Dedifferentiated amniotic fluid mesenchymal stem cell (primary cell): ENCODE results near the gene ZNF385B.
"Not testable (repeated sequence)": the region's sequence is repeated elsewhere in the genome, so short reads cannot be mapped to it uniquely, and the experiment has no call there.

Source experiments
- DNase-seq: peaks from one replicate; pipeline ENCODE4 v3.0.0-alpha.2; 2016; ENCODE audit errors: extremely low spot score

Gene ZNF385B

GRCh38 chr2:179802051-179802882 lies 59.1 kb downstream of the ZNF385B start:
- no peak for DNase-seq

DNA sequence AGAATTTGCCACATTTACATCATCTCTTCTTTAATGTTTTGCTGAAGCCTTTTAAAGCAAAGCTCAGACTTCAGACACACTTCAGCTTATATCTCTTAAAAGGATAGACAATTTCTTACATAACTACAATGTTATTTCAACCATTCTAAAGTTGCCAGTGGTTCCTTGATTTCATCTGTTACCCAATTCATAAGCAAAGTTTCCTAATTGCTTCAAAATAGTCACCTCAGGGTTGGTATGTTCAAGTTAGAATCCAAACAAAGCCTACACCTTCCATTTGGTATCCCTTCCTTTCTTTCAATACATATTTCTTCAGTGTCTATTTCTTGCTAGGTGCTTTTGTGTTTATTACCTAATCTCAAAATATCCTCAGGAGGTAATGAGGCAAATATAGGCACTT lies 60.6 kb downstream of the ZNF385B start:
- no peak for DNase-seq

- no peak for DNase-seq
Measured at GRCh38 chr2:179796213-179797007, 65.0 kb downstream of the ZNF385B start.

DNA sequence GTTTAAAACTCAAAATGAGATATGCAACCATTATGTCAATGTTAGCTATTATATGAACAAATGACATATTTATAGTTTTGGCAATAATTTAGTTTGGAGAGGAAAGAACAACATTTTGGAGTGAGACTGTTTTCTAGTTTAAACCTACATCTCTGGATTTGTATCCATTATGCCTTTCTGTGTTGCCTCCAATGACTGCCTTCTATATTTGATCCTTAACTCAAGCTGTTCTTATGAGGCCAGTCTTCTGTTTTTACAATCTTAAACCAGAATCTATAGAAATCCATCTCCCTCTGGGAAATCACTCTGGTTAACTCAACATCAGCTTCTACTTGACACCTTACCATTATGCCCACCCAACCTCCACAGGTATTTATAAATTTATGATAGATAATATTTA lies 67.5 kb downstream of the ZNF385B start:
- DNase-seq: no peak

GRCh38 chr2:179793238-179793637 lies 68.2 kb downstream of the ZNF385B start:
- no peak for DNase-seq

DNA sequence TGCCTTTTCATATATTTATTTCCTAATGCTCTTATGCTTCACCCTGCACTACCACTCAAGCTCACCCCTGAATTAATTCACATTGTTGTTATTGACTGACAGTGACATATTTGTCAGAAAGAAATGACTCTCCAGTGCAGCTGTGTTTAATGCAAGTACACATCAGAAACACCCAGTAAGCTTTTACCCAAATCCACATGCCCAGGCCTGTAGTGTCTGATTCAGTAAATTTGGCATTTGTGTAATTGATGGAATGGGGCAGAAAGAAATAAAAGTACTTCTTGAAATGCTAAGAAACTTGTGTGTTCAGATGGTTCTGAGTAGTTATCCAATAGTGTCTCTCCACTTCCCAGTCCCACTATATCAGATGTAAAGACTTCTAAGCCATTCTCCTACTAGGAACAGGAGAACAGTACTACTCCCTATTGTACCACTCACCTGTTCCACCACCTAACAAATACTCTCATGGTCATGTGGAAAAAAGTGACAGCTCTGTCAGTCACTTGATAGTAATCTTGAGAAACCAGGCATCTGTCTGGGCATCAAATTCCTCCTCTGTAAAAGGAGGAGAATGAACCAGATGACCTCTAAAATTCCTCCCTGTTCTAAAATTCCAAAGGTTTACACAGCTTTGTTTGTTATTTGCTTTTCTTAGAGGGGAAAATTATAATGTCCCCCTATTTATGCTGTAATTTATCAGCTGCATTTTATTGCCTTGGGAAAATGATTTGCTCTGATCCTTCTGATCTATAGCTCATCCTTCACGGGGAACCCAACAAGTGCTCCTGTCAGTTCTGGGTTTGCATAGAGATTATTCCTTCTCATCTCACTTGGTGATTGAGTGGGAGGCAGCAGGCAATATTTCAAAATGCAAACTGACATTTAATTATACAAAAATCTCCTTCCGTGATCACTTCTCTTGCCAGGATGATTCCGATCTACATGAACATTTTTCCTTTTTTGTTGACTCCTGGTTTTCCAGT lies 70.9 kb downstream of the ZNF385B start:
- DNase-seq: no peak

DNA sequence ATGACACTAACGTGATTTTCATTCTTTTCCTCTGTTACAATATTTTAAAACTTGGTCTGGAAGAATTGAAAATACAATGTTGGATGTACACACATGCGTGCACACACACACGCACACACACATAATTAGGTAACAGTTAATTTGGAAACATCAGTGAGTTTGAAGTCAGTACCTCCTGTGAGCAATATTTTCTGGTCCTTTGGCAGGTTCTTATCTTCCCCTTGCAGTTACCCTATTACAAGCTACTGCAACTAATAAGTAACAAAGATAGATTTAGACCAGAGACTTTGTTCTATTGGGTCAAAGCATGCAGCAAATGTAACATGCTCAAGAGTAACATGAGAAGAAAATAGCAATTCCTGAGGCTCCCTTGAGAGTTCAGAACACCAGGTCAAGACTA lies 73.3 kb downstream of the ZNF385B start:
- DNase-seq: no peak

GRCh38 chr2:179787601-179788000 lies 73.8 kb downstream of the ZNF385B start:
- no peak for DNase-seq

DNA sequence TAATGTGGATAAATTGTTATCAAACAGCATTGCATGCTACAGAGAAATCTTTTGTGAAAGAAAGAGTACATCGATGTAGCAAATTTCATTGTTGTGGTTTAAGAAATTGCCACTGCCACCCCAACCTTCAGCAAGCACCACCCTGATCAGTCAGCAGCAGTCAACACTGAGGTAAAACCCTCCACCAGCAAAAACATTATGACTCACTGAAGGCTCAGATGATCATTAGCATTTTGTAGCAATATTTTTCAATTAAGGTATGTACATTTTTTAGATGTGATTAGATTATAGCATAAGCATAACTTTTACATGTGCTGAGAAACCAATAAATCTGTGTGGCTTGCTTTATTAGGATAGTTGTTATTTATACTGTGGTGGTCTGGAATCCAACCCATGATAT lies 75.5 kb downstream of the ZNF385B start:
- DNase-seq: no peak

GRCh38 chr2:179782346-179782745 lies 79.1 kb downstream of the ZNF385B start:
- DNase-seq: not testable (repeated sequence)

- DNase-seq: no peak
Measured at GRCh38 chr2:179773986-179774385, 87.4 kb downstream of the ZNF385B start.

- DNase-seq: no peak
Measured at GRCh38 chr2:179772346-179772745, 89.1 kb downstream of the ZNF385B start.

DNA sequence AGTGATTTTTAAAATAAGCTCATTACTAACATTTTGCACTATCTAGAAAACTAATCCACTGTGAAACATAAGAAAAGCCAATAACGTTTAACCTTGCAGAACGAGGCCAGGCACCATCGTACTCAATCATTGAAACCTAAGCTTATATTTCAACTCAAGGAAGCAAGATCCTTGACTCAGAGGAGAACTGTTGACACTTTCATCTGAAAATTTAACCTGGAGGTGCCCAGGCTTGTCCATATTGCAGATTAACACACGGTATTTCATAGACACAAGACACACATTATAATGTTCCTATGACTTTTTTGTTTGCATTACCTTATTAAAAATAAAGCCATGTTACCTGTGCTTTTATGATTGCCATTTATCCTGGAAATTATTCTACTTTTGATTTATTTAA lies 89.6 kb downstream of the ZNF385B start:
- no peak for DNase-seq

DNA sequence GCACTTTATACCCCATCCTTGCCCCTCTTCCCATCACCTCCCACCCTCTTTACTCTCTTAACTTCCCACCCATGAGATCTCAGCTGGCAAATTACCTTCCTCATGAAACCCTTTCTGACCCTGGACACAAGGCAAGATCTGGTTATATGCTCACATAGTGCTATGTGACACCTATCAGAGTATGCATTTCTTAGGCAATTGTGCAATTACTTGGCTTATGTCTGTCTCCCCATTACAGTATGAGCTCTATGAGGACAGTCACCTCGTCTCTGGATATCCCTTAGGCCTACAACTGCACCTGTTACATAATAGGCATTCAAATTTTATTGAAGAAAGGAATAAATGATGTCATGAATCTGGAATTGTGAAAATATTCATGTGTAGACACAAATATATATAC lies 91.4 kb downstream of the ZNF385B start:
- no peak for DNase-seq

- DNase-seq: no peak
Measured at GRCh38 chr2:179769323-179769722, 92.1 kb downstream of the ZNF385B start.

DNA sequence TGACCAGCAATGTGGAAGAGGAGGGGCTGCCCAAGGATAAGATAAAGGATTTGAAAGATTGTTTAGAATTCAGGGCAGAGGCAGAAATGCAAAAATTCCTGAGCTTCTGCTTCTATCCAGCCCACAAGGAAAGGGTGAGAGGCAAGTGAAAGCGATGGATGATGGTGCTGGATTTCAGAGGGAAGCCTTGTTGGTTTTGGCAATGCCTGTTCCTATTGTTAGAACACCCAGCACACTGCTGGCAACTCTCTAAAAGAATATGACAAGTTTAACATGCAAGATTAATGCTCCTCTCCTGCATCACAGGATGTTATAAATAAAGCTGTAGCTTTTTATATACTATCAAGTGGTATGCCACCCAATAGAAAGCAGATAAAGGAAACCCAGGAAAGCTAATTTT lies 92.6 kb downstream of the ZNF385B start:
- peak; percentile 19 for DNase-seq

DNA sequence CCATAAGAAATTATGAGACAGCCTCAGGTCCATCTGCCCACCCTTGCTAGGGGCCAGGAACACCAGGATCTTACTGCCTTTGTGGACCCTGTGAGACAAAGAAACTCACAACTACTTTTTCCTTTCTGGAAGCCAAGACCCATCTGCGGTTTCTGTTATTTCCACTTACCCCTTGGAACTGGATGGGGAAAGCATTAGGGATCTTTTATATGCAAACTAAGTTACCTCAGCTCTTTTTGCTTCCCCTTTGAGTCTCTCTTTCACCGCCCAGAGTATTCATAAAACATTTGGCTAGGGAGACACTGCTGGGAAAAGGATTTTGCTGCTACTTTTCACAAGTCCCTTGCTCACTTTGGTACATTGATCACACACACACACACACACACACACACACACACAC lies 95.7 kb downstream of the ZNF385B start:
- no peak for DNase-seq

GRCh38 chr2:179764710-179765109 lies 96.7 kb downstream of the ZNF385B start:
- DNase-seq: no peak

DNA sequence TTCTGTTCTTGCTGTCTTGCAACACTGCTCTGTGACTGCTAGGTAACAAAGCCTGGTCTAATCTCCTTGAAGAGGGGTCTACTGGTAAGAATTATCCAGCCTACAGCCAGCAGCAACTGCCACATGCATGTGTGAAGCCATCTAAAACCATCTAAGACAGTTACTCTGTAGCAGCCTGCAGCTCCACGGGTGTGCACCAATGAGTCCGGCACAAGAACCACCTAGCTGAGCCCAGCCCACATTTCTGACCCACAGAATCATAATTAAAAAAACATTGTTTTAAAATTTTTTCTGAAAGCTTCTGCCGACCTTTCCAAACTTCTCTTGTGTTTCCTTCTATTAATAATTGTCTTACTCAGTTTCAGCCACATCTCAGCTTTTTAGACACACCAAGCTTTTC lies 102.8 kb downstream of the ZNF385B start:
- no peak for DNase-seq

GRCh38 chr2:179751163-179751809 lies 110.1 kb downstream of the ZNF385B start:
- DNase-seq: peak; percentile 34

DNA sequence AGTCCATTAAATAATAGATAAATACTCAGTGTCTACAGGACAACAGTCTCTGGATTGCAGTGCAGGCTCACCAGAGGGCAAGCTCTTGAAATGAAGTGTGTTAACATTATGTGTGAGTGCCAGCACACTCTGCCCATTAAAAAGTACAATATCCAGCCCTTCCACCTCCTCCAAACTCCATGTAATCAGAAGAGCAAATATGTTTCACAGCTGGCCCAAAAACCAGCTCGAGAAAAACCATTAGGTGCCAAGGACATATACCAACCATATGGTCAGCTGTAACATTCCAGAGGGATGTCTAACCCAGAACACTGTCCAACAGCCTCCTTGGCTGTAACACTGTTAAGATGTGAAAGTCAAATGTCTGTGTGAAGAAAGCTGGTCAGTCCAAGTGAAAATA lies 112.2 kb downstream of the ZNF385B start:
- DNase-seq: peak; percentile 51
